GM12865 (cell line): ENCODE results near the gene PITPNB.
A peak's percentile ranks its signal among the peaks of the same experiment; 100 is the strongest.

Experiments used
- DNase-seq: peaks from one replicate; pipeline ENCODE4 v3.0.0; 2010; ENCODE audit warnings: low read depth
- H3K4me3 ChIP-seq: 2 replicates; pipeline ENCODE4 v1.5.1; 2011; ENCODE audit warnings: mild to moderate bottlenecking, low read depth, low read length, control low read depth
- CTCF ChIP-seq: IDR thresholded peaks from 2 replicates; pipeline ENCODE4 v1.5.1; 2011; ENCODE audit warnings: low read length, control low read depth, low read depth, inconsistent platforms; ENCODE audit not compliant: insufficient read depth; ENCODE audit errors: missing control alignments

Gene PITPNB

GRCh38 chr22:27805841-27806240 is 113.2 kb downstream of the PITPNB start:
- DNase-seq: no peak
- no peak overlapping the region for H3K4me3 ChIP-seq
- no peak for TF ChIP-seq CTCF

GRCh38 chr22:27804470-27805297 is 114.4 kb downstream of the PITPNB start:
- H3K4me3 ChIP-seq: no peak overlapping the region
- peak; percentile 54 for TF ChIP-seq CTCF
- DNase-seq: peak; percentile 53

DNA sequence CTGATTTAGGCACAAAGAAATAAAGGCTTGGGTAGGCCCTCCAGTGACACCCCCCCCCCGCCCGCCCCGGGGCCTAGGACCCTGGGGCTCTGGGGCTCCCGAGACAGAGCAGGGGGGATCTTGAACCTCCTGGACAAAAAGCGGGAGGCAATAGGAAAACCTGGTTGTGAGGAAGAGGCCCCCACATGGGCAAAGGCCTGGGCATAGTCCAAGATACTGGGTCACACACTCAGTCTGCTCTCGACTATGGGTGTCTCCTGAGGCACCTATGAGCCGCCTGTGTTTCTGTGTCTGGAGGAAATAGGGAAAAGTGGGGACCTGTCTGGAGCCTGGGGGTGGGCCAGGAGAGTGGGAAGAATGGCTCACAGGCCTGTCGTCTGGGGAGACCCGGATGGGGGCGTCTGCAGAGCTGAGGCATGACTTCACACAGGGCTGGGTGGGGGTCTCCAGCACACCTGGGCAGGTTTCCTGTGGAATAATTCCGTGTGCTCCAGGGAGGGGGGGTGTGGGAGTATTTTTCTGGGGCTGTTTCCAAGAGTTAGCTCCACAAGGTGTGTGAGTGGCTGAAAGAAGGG is 115.1 kb downstream of the PITPNB start:
- TF ChIP-seq CTCF: no peak

GRCh38 chr22:27802346-27803073 is 116.5 kb downstream of the PITPNB start:
- DNase-seq: no peak
- H3K4me3 ChIP-seq: no peak overlapping the region
- TF ChIP-seq CTCF: no peak

More for the DNA sequence above, 115.1 kb downstream of the PITPNB start:
- no peak for DNase-seq
- H3K4me3 ChIP-seq: no peak overlapping the region
